Testis (tissue), 3 donors: Measurements from ENCODE around the gene RAB27A. TPM values are rescaled to one million over a fixed set of nuclear protein-coding genes. Genes with fewer than 3 reads are reported as not detected.

Source experiments
- DNase-seq: peaks from one replicate; pipeline ENCODE4 v3.0.0-alpha.2; 2019
- H3K27ac ChIP-seq, 2 donors: fragments of 200-600 bp; sonication (generic); one replicate each; pipeline ENCODE4 v1.5.1; 2019
- H3K27me3 ChIP-seq: fragments of 200-600 bp; sonication (generic); one replicate; pipeline ENCODE4 v1.5.1; 2019
- H3K36me3 ChIP-seq: fragments of 200-600 bp; sonication (generic); one replicate; pipeline ENCODE4 v1.5.1; 2017; ENCODE audit warnings: low read depth; ENCODE audit errors: missing control alignments
- H3K4me1 ChIP-seq: fragments of 200-600 bp; sonication (generic); one replicate; pipeline ENCODE4 v1.5.1; 2019
- H3K4me3 ChIP-seq, 2 donors: fragments of 200-600 bp; sonication (generic); one replicate each; pipeline ENCODE4 v1.5.1; 2017 to 2019
- H3K9me3 ChIP-seq: fragments of 200-600 bp; sonication (generic); one replicate; pipeline ENCODE4 v1.5.1; 2017
- POLR2A ChIP-seq: fragments of 450-650 bp; IDR thresholded peaks from one replicate; pipeline ENCODE4 v1.6.1; 2017; ENCODE audit warnings: antibody characterized with exemption, mild to moderate bottlenecking, moderate library complexity
- WGBS, 2 donors: methylation state at CpG; one replicate each; pipeline ENCODE4 v1.1.5; 2018; 5-methylcytosine and 5-hydroxymethylcytosine counted together
- intact Hi-C: fragments of 100-400 bp; cut with DNase I; formaldehyde crosslinking; loops from one replicate; pipeline ENCODE4 v1.15.1; 2023; ENCODE audit warnings: low total_unique reads
- polyA plus RNA-seq: library from polyadenylated mRNA; stranded (reverse); fragments of 350-450 nt; fragmentation: Illumina TruSeq; extraction: RNeasy Lipid Tissue Mini Kit (QIAGEN cat#74804); gene quantifications from one replicate; pipeline ENCODE4 v1.2.3, GENCODE V29; 2014; ENCODE audit warnings: low read depth, low replicate concordance; ENCODE audit not compliant: insufficient read depth
- total RNA-seq, 2 donors: library from RNA; depleted of rRNA; stranded (reverse); fragments of >200 nt; gene quantifications; one replicate each; pipeline ENCODE4 v1.2.3, GENCODE V29; 2016
- TF ChIP-seq, protein P1 (sequence below), 3 experiments: fragments of 450-650 bp in 2 of 3; fragments of 200-600 bp in 1 of 3; sonication (generic) in 1 of 3; IDR thresholded peaks; one replicate each; pipeline ENCODE4 v1.5.1; 2016 to 2019; ENCODE audit warnings: antibody characterized with exemption in 3 of 3, mild to moderate bottlenecking in 2 of 3, moderate library complexity in 1 of 3

Gene RAB27A
- total and polyA plus RNA-seq, 3 donors from 2014 or later: 13.1 to 19.2 (median 13.7) TPM

DNA sequence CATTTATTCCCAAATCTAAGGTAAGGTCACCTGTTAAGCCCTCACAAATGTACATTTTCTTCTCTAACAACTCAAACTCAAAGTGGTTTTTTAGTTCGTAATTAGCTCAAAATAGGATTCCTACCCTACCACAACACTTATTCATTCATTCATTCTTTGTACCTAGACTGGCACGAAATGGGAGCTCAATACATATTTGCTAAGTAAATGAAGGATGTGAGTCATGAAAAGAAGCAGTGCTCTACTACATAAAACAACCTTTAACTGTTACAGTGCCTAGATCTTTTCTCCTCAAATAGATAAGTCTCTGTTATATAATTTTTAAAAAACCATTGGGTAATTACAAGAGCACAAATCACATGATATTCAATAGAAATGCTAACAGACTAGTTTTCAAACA is 105.9 kb downstream of the RAB27A start:
- TF ChIP-seq, protein P1, sequence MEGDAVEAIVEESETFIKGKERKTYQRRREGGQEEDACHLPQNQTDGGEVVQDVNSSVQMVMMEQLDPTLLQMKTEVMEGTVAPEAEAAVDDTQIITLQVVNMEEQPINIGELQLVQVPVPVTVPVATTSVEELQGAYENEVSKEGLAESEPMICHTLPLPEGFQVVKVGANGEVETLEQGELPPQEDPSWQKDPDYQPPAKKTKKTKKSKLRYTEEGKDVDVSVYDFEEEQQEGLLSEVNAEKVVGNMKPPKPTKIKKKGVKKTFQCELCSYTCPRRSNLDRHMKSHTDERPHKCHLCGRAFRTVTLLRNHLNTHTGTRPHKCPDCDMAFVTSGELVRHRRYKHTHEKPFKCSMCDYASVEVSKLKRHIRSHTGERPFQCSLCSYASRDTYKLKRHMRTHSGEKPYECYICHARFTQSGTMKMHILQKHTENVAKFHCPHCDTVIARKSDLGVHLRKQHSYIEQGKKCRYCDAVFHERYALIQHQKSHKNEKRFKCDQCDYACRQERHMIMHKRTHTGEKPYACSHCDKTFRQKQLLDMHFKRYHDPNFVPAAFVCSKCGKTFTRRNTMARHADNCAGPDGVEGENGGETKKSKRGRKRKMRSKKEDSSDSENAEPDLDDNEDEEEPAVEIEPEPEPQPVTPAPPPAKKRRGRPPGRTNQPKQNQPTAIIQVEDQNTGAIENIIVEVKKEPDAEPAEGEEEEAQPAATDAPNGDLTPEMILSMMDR (IDR thresholded peaks at IDR 0.05): no peak
- TF ChIP-seq POLR2A: no peak
- H3K36me3 ChIP-seq: no peaks in the 10 kb centered on the region

DNA sequence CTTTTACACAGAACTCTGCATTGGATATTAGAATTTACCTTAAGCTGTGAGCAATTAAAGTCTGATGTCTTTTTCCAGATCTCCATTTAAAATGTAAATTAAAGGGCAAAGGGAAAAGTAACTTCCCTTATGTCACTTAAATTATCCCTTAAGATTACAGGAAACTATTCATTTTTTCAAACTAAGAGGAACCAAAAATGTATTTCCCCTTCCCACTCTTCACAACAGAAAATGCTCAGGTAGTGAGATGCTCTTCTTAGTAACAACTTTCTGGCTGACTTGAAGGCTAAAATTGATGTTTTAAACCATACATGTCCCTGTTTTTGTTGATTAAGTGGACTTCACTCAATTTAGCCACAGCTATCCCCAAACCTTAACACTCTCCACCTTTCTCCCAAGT is 110.5 kb downstream of the RAB27A start:
- no peak overlapping the region for H3K4me3 ChIP-seq
- no peak for DNase-seq
- H3K36me3 ChIP-seq: no peaks in the 10 kb centered on the region
- intact Hi-C loops: no loop called here
- H3K27me3 ChIP-seq: no peaks in the 10 kb centered on the region
- no peak overlapping the region for H3K27ac ChIP-seq
- no peak for TF ChIP-seq POLR2A
- TF ChIP-seq, protein P1 (IDR thresholded peaks at IDR 0.05): no peak
- H3K9me3 ChIP-seq: no peaks in the 10 kb centered on the region
- H3K4me1 ChIP-seq: no peaks in the 10 kb centered on the region

More for the DNA sequence above, 105.9 kb downstream of the RAB27A start:
- no peaks in the 10 kb centered on the region for H3K27me3 ChIP-seq
- no peak overlapping the region for H3K27ac ChIP-seq
- 88 to 99% methylated on average over 2 of the region's 2 CpGs for WGBS, 2 donors
- no peaks in the 10 kb centered on the region for H3K4me1 ChIP-seq
- intact Hi-C loops: no loop called here
- H3K4me3 ChIP-seq: no peak overlapping the region
- no peak for DNase-seq
- no peaks in the 10 kb centered on the region for H3K9me3 ChIP-seq

DNA sequence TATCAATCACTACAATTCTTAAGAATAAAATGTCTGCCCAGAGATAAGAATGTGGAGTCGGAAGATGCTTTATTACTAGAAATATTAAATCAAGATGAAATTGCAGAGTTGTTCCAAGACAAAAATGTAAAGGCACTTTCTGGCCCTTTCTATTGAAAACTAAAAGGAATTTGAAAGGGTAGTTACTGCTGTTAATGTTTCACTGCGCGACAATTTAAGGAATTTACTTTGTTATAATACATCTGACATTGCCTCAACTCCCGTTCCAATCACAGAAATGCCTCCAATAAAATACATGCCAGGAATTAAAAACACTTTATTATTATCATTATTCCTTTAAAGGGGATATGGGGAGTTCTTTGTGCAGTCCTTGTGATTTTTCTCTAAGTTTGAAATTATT is 119.3 kb downstream of the RAB27A start:
- H3K36me3 ChIP-seq: no peaks in the 10 kb centered on the region
- no peak overlapping the region for H3K4me3 ChIP-seq
- 62 to 64% methylated on average over 4 of the region's 4 CpGs for WGBS, 2 donors
- intact Hi-C loops: no loop called here
- TF ChIP-seq, protein P1 (IDR thresholded peaks at IDR 0.05): no peak
- TF ChIP-seq POLR2A: no peak
- H3K9me3 ChIP-seq: no peaks in the 10 kb centered on the region
- DNase-seq: no peak
- no peak overlapping the region for H3K27ac ChIP-seq
- H3K4me1 ChIP-seq: no peaks in the 10 kb centered on the region
- H3K27me3 ChIP-seq: no peaks in the 10 kb centered on the region

DNA sequence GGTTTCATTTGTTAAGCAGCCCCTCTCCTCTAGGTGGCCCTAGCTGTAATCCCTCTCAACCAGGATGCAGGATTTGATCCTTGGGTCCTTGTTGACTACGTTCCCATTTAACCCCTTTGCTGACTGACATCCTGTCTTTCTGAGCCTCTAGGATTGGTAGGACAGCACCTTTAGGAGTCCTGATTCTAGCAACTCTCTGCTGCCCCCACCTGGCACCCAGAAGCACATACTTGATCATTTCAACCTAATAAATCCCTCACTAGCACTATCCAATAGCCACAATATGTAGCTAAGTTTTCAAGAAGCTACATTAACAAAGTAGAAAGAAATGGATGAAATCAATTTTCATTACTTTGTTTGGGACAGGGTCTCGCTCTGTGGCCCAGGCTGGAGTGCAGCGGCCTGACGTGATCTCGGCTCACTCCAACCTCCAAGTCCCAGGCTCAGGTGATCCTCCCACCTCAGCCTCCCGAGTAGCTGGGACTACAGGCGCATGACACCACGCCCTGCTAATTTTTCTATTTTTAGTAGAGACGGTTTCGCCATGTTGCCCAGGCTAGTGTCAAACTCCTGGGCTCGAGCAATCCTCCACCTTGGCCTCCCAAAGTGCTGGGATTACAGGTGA is 121.2 kb downstream of the RAB27A start:
- peak; percentile 64 for DNase-seq
- Histone ChIP-seq H3K27ac (no peak overlapping the region), H3K36me3 (no peaks in the 10 kb centered on the region), H3K4me1 (no peaks in the 10 kb centered on the region), H3K27me3 (no peaks in the 10 kb centered on the region), H3K4me3 (no peak overlapping the region), H3K9me3 (no peaks in the 10 kb centered on the region)
- intact Hi-C loops: no loop called here
- TF ChIP-seq, protein P1 (IDR thresholded peaks at IDR 0.05): peak in 2 of 3 experiments; percentile 52 to 53
- no peak for TF ChIP-seq POLR2A
- WGBS, 2 donors: 60 to 61% methylated on average over 11 of the region's 11 CpGs

DNA sequence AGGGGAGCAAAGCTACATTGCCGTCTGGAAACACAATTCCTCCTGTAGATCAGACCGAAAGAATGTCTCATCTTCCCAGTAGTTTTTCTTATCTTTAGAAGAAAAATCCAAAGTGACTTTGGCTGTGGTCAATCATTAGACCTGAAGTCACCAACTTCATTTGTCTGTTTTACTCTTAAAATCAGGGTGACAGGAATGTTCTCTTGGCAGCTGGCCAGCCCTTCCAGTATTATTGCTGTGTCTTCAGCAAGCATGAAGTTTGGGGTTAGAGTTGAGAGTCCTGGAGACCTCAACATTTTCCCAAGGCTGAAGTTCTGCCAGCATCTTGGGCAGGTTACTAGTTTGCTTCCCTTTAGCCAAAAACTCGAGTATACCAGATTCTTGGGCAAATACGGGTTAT is 125.3 kb downstream of the RAB27A start:
- H3K9me3 ChIP-seq: no peaks in the 10 kb centered on the region
- WGBS, 2 donors: 81 to 85% methylated on average over 4 of the region's 4 CpGs
- H3K4me1 ChIP-seq: no peaks in the 10 kb centered on the region
- TF ChIP-seq, protein P1 (IDR thresholded peaks at IDR 0.05): no peak
- no peak for TF ChIP-seq POLR2A
- no peak for DNase-seq
- intact Hi-C loops: no loop called here
- no peaks in the 10 kb centered on the region for H3K27me3 ChIP-seq
- no peak overlapping the region for H3K4me3 ChIP-seq
- H3K27ac ChIP-seq: no peak overlapping the region
- no peaks in the 10 kb centered on the region for H3K36me3 ChIP-seq
